Muscle layer of duodenum (tissue), 2 donors: Measurements from ENCODE around the gene MTMR12.
A peak's percentile ranks its signal among the peaks of the same experiment; 100 is the strongest.

Experiments
- H3K27ac ChIP-seq: one replicate; pipeline ENCODE4 v1.7.0; 2013; ENCODE audit warnings: mild to moderate bottlenecking, low read length
- H3K27me3 ChIP-seq: one replicate; pipeline ENCODE4 v1.7.0; 2013; ENCODE audit warnings: low read depth, mild to moderate bottlenecking, control low read depth, low read length
- H3K36me3 ChIP-seq, 2 donors: one replicate each; pipeline ENCODE4 v1.7.0; 2013; ENCODE audit warnings: low read length in 2 of 2, control low read depth in 1 of 2, mild to moderate bottlenecking in 1 of 2; ENCODE audit not compliant: insufficient read depth in 2 of 2, control insufficient read depth in 1 of 2
- H3K4me1 ChIP-seq, 2 donors: one replicate each; pipeline ENCODE4 v1.7.0; 2013; ENCODE audit warnings: low read length in 2 of 2, mild to moderate bottlenecking in 2 of 2, control low read depth in 1 of 2, moderate library complexity in 1 of 2; ENCODE audit not compliant: insufficient read depth in 2 of 2, control insufficient read depth in 1 of 2
- H3K4me3 ChIP-seq, 2 donors: one replicate each; pipeline ENCODE4 v1.7.0; 2013; ENCODE audit warnings: low read length in 2 of 2, low read depth in 1 of 2, mild to moderate bottlenecking in 1 of 2
- H3K9me3 ChIP-seq, 2 donors: one replicate each; pipeline ENCODE4 v1.7.0; 2013; ENCODE audit warnings: low read length in 2 of 2, control low read depth in 1 of 2, mild to moderate bottlenecking in 1 of 2; ENCODE audit not compliant: control insufficient read depth in 1 of 2
- donor health status: healthy.

Gene MTMR12

GRCh38 chr5:32311404-32312196 is 1.1 kb downstream of the MTMR12 start:
- H3K27ac ChIP-seq: peak overlapping the region; percentile 89
- peak overlapping the region; percentile 82 to 85 for H3K4me3 ChIP-seq
- H3K27me3 ChIP-seq: no peaks in the 10 kb centered on the region
- H3K36me3 ChIP-seq: no peaks in the 10 kb centered on the region
- peaks cover 4 to 34% of the 10 kb centered on the region in 2 donors for H3K4me1 ChIP-seq
- H3K9me3 ChIP-seq: no peaks in the 10 kb centered on the region

- H3K36me3 ChIP-seq: no peaks in the 10 kb centered on the region
- no peaks in the 10 kb centered on the region for H3K9me3 ChIP-seq
- peaks cover 4 to 34% of the 10 kb centered on the region in 2 donors for H3K4me1 ChIP-seq
- no peak overlapping the region for H3K4me3 ChIP-seq
- H3K27me3 ChIP-seq: no peaks in the 10 kb centered on the region
- no peak overlapping the region for H3K27ac ChIP-seq
Observed at GRCh38 chr5:32309761-32310160, 3.0 kb downstream of the MTMR12 start.

GRCh38 chr5:32308946-32309345 is 3.8 kb downstream of the MTMR12 start:
- Histone ChIP-seq H3K27me3 (no peaks in the 10 kb centered on the region), H3K27ac (no peak overlapping the region), H3K9me3 (no peaks in the 10 kb centered on the region), H3K4me1 (peaks cover 4 to 34% of the 10 kb centered on the region in 2 donors), H3K4me3 (no peak overlapping the region), H3K36me3 (no peaks in the 10 kb centered on the region)

DNA sequence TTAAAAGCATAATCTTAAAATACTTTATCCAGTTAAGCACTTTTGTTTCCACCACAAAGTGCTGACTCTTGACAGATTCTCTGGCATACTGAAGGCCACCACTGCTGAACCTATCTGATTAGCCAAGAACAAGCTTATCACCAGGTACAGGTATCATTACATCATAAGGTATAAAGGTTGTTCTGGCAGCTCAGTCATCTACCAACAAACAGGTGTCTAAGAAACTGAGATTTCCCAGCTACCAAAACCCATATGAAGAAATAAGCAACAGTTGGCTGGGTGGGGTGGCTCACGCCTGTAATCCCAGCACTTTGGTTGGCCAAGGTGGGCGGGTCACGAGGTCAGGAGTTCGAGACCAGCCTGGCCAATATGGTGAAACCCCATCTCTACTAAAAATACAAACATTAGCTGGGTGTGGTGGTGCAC is 5.0 kb downstream of the MTMR12 start:
- H3K27ac ChIP-seq: peak overlapping the region; percentile 36
- H3K36me3 ChIP-seq: no peaks in the 10 kb centered on the region
- H3K4me1 ChIP-seq: peaks cover 9 to 40% of the 10 kb centered on the region in 2 donors

GRCh38 chr5:32304622-32305021 is 8.1 kb downstream of the MTMR12 start:
- no peak overlapping the region for H3K27ac ChIP-seq
- peaks cover 6 to 31% of the 10 kb centered on the region in 2 donors for H3K4me1 ChIP-seq
- no peaks in the 10 kb centered on the region for H3K9me3 ChIP-seq
- no peaks in the 10 kb centered on the region for H3K27me3 ChIP-seq
- H3K36me3 ChIP-seq: no peaks in the 10 kb centered on the region
- H3K4me3 ChIP-seq: no peak overlapping the region

More for the DNA sequence above, 5.0 kb downstream of the MTMR12 start:
- no peak overlapping the region for H3K4me3 ChIP-seq
- no peaks in the 10 kb centered on the region for H3K9me3 ChIP-seq
- no peaks in the 10 kb centered on the region for H3K27me3 ChIP-seq

- Histone ChIP-seq H3K36me3 (no peaks in the 10 kb centered on the region), H3K27ac (peak overlapping the region; percentile 53), H3K9me3 (no peaks in the 10 kb centered on the region), H3K4me1 (peaks cover 6 to 26% of the 10 kb centered on the region in 2 donors), H3K4me3 (no peak overlapping the region), H3K27me3 (no peaks in the 10 kb centered on the region)
Observed at GRCh38 chr5:32303755-32304120, 9.0 kb downstream of the MTMR12 start.

- Histone ChIP-seq H3K27me3 (no peaks in the 10 kb centered on the region), H3K36me3 (no peaks in the 10 kb centered on the region), H3K4me3 (no peak overlapping the region), H3K9me3 (no peaks in the 10 kb centered on the region), H3K27ac (peak overlapping the region; percentile 53), H3K4me1 (peaks cover 8 to 25% of the 10 kb centered on the region in 2 donors)
Observed at GRCh38 chr5:32302835-32303754, 9.6 kb downstream of the MTMR12 start.

DNA sequence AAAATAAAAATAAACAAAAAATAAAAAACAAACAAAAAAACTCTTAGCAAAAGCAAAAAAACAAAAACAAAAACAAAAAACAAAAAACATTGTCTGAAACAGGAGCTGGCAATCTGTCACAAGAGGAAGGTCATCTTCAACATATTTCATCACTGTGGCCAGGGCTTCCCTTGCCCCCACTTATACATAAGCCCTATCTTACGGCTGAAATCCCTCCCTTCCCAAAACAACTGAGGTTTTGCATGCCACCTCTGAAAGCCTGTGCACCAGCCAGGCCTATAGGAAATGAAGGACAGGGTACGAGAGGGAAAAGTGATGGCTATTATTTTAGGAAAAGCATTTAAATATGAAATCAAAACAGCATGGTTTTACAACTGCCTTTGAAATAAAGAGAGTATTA is 10.8 kb downstream of the MTMR12 start:
- no peak overlapping the region for H3K4me3 ChIP-seq
- H3K27me3 ChIP-seq: no peaks in the 10 kb centered on the region
- H3K4me1 ChIP-seq: peaks cover 10 to 20% of the 10 kb centered on the region in 2 donors
- H3K36me3 ChIP-seq: no peaks in the 10 kb centered on the region
- no peak overlapping the region for H3K27ac ChIP-seq
- H3K9me3 ChIP-seq: no peaks in the 10 kb centered on the region

DNA sequence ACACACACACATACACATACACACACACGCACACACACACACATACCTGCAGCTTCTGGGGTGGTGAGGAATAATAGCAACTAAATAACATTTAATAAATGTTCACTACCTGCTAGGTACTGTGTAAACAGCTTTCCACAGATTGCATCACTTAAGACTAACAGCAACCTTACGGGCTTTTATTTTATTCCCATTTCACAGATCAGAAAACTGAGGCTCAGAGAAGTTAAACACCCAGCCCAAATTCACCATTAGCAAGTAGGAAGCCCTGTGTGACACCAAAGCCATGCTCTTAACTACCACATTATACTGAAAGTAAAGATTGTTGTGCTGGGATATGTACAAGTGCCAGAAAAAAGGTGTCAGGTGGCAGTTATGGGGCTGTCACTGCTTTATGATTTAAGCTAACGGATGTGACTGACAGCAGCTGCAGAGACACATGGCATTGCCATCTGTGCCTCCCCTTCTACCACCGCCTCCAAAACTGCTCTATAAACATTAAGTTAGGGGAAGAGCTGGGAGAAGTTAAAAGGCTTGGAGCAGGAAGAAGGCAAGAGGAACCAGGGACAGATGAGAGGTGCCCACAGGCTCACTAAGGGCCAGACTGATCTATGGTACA is 13.6 kb downstream of the MTMR12 start:
- Histone ChIP-seq H3K36me3 (peaks cover 0 to 7% of the 10 kb centered on the region in 2 donors), H3K27ac (no peak overlapping the region), H3K27me3 (no peaks in the 10 kb centered on the region), H3K9me3 (no peaks in the 10 kb centered on the region), H3K4me1 (peaks cover 10 to 20% of the 10 kb centered on the region in 2 donors), H3K4me3 (no peak overlapping the region)

- H3K4me3 ChIP-seq: no peak overlapping the region
- no peaks in the 10 kb centered on the region for H3K27me3 ChIP-seq
- peaks cover 0 to 7% of the 10 kb centered on the region in 2 donors for H3K36me3 ChIP-seq
- no peaks in the 10 kb centered on the region for H3K9me3 ChIP-seq
- H3K4me1 ChIP-seq: peaks cover 7 to 15% of the 10 kb centered on the region in 2 donors
- no peak overlapping the region for H3K27ac ChIP-seq
Observed at GRCh38 chr5:32298059-32298415, 14.7 kb downstream of the MTMR12 start.
